Activated naive CD8-positive, alpha-beta T cell treated with anti-CD3 and anti-CD28 coated beads for 36 hours (primary cell): ENCODE measurements around the gene SRPK2. TPM values are rescaled to one million over a fixed set of nuclear protein-coding genes. Genes with fewer than 3 reads are reported as not detected.

Source experiments
- DNase-seq: peaks from one replicate; pipeline ENCODE4 v3.0.0; 2021
- H3K27ac Mint-ChIP-seq: one replicate; pipeline ENCODE4 v1.8.0; 2022; ENCODE audit warnings: mild to moderate bottlenecking, moderate library complexity, mixed read lengths
- H3K27me3 Mint-ChIP-seq: one replicate; pipeline ENCODE4 v1.8.0; 2022; ENCODE audit warnings: mild to moderate bottlenecking, mixed read lengths
- H3K36me3 Mint-ChIP-seq: one replicate; pipeline ENCODE4 v1.8.0; 2021; ENCODE audit warnings: mild to moderate bottlenecking, mixed read lengths
- H3K4me1 Mint-ChIP-seq: one replicate; pipeline ENCODE4 v1.8.0; 2021; ENCODE audit warnings: mixed read lengths
- H3K4me3 Mint-ChIP-seq: one replicate; pipeline ENCODE4 v1.8.0; 2022; ENCODE audit warnings: mild to moderate bottlenecking, moderate library complexity, mixed read lengths
- H3K9me3 Mint-ChIP-seq: one replicate; pipeline ENCODE4 v1.8.0; 2022; ENCODE audit warnings: mixed read lengths
- total RNA-seq, 2 experiments: library from RNA; stranded (reverse); gene quantifications; one replicate each; pipeline ENCODE4 v1.2.3, GENCODE V29; 2021

SRPK2 gene
- total RNA-seq, 2 experiments from 2014 or later: 38.2 to 38.8 TPM

GRCh38 chr7:105224884-105225651, 163.7 kb downstream of the SRPK2 start:
- no peak for DNase-seq
- Mint-ChIP-seq H3K4me3 (no peak overlapping the region), H3K36me3 (peaks cover 11% of the 10 kb centered on the region), H3K4me1 (peaks cover 20% of the 10 kb centered on the region), H3K27me3 (no peaks in the 10 kb centered on the region), H3K9me3 (no peaks in the 10 kb centered on the region), H3K27ac (no peak overlapping the region)

GRCh38 chr7:105222953-105223352, 165.8 kb downstream of the SRPK2 start:
- Mint-ChIP-seq H3K4me3 (no peak overlapping the region), H3K27ac (no peak overlapping the region), H3K9me3 (no peaks in the 10 kb centered on the region), H3K4me1 (peaks cover 25% of the 10 kb centered on the region), H3K36me3 (peaks cover 5% of the 10 kb centered on the region), H3K27me3 (no peaks in the 10 kb centered on the region)
- DNase-seq: no peak

GRCh38 chr7:105219771-105220160, 169.0 kb downstream of the SRPK2 start:
- H3K4me1 Mint-ChIP-seq: peaks cover 33% of the 10 kb centered on the region
- peaks cover 3% of the 10 kb centered on the region for H3K9me3 Mint-ChIP-seq
- DNase-seq: no peak
- no peak overlapping the region for H3K4me3 Mint-ChIP-seq
- no peaks in the 10 kb centered on the region for H3K27me3 Mint-ChIP-seq
- peaks cover 9% of the 10 kb centered on the region for H3K36me3 Mint-ChIP-seq
- no peak overlapping the region for H3K27ac Mint-ChIP-seq

- Mint-ChIP-seq H3K27me3 (no peaks in the 10 kb centered on the region), H3K36me3 (peaks cover 9% of the 10 kb centered on the region), H3K27ac (no peak overlapping the region), H3K4me3 (no peak overlapping the region), H3K9me3 (peaks cover 3% of the 10 kb centered on the region), H3K4me1 (peaks cover 34% of the 10 kb centered on the region)
- DNase-seq: no peak
Observed at GRCh38 chr7:105218939-105219770, 169.6 kb downstream of the SRPK2 start.

GRCh38 chr7:105218215-105218614, 170.5 kb downstream of the SRPK2 start:
- no peak for DNase-seq
- H3K27ac Mint-ChIP-seq: no peak overlapping the region
- H3K9me3 Mint-ChIP-seq: peaks cover 3% of the 10 kb centered on the region
- no peaks in the 10 kb centered on the region for H3K27me3 Mint-ChIP-seq
- H3K4me1 Mint-ChIP-seq: peaks cover 39% of the 10 kb centered on the region
- H3K36me3 Mint-ChIP-seq: peaks cover 9% of the 10 kb centered on the region
- no peak overlapping the region for H3K4me3 Mint-ChIP-seq

- DNase-seq: no peak
- peaks cover 39% of the 10 kb centered on the region for H3K4me1 Mint-ChIP-seq
- H3K36me3 Mint-ChIP-seq: peaks cover 13% of the 10 kb centered on the region
- H3K4me3 Mint-ChIP-seq: no peak overlapping the region
- peaks cover 3% of the 10 kb centered on the region for H3K9me3 Mint-ChIP-seq
- no peaks in the 10 kb centered on the region for H3K27me3 Mint-ChIP-seq
- H3K27ac Mint-ChIP-seq: no peak overlapping the region
Observed at GRCh38 chr7:105216786-105217185, 171.9 kb downstream of the SRPK2 start.

GRCh38 chr7:105215821-105216220, 172.9 kb downstream of the SRPK2 start:
- H3K36me3 Mint-ChIP-seq: peaks cover 19% of the 10 kb centered on the region
- H3K4me1 Mint-ChIP-seq: peaks cover 44% of the 10 kb centered on the region
- H3K27ac Mint-ChIP-seq: no peak overlapping the region
- DNase-seq: no peak
- H3K27me3 Mint-ChIP-seq: no peaks in the 10 kb centered on the region
- H3K9me3 Mint-ChIP-seq: peaks cover 8% of the 10 kb centered on the region
- no peak overlapping the region for H3K4me3 Mint-ChIP-seq

- Mint-ChIP-seq H3K4me3 (no peak overlapping the region), H3K27me3 (no peaks in the 10 kb centered on the region), H3K36me3 (peaks cover 25% of the 10 kb centered on the region), H3K9me3 (peaks cover 8% of the 10 kb centered on the region), H3K27ac (no peak overlapping the region), H3K4me1 (peaks cover 48% of the 10 kb centered on the region)
- DNase-seq: no peak
Observed at GRCh38 chr7:105215182-105215581, 173.5 kb downstream of the SRPK2 start.

- peaks cover 51% of the 10 kb centered on the region for H3K4me1 Mint-ChIP-seq
- peaks cover 8% of the 10 kb centered on the region for H3K9me3 Mint-ChIP-seq
- no peak overlapping the region for H3K4me3 Mint-ChIP-seq
- peaks cover 25% of the 10 kb centered on the region for H3K36me3 Mint-ChIP-seq
- H3K27me3 Mint-ChIP-seq: no peaks in the 10 kb centered on the region
- H3K27ac Mint-ChIP-seq: no peak overlapping the region
- DNase-seq: no peak
Observed at GRCh38 chr7:105213611-105214010, 175.1 kb downstream of the SRPK2 start.

- Mint-ChIP-seq H3K36me3 (peaks cover 25% of the 10 kb centered on the region), H3K27me3 (no peaks in the 10 kb centered on the region), H3K27ac (no peak overlapping the region), H3K4me3 (no peak overlapping the region), H3K9me3 (peaks cover 8% of the 10 kb centered on the region), H3K4me1 (peaks cover 58% of the 10 kb centered on the region)
- no peak for DNase-seq
Observed at GRCh38 chr7:105212212-105212611, 176.5 kb downstream of the SRPK2 start.

GRCh38 chr7:105210721-105211205, 178.0 kb downstream of the SRPK2 start:
- H3K36me3 Mint-ChIP-seq: peaks cover 22% of the 10 kb centered on the region
- H3K27me3 Mint-ChIP-seq: no peaks in the 10 kb centered on the region
- peaks cover 63% of the 10 kb centered on the region for H3K4me1 Mint-ChIP-seq
- no peak for DNase-seq
- H3K27ac Mint-ChIP-seq: peak overlapping the region; percentile 21
- peak overlapping the region; percentile 44 for H3K4me3 Mint-ChIP-seq
- peaks cover 8% of the 10 kb centered on the region for H3K9me3 Mint-ChIP-seq

GRCh38 chr7:105209870-105210269, 178.9 kb downstream of the SRPK2 start:
- no peak overlapping the region for H3K27ac Mint-ChIP-seq
- no peaks in the 10 kb centered on the region for H3K27me3 Mint-ChIP-seq
- H3K9me3 Mint-ChIP-seq: peaks cover 5% of the 10 kb centered on the region
- no peak for DNase-seq
- peaks cover 16% of the 10 kb centered on the region for H3K36me3 Mint-ChIP-seq
- H3K4me3 Mint-ChIP-seq: peak overlapping the region; percentile 44
- H3K4me1 Mint-ChIP-seq: peaks cover 65% of the 10 kb centered on the region

- Mint-ChIP-seq H3K9me3 (peaks cover 5% of the 10 kb centered on the region), H3K27me3 (no peaks in the 10 kb centered on the region), H3K27ac (peak overlapping the region; percentile 32), H3K4me3 (peak overlapping the region; percentile 29), H3K4me1 (peaks cover 65% of the 10 kb centered on the region), H3K36me3 (peaks cover 16% of the 10 kb centered on the region)
- no peak for DNase-seq
Observed at GRCh38 chr7:105209433-105209832, 179.3 kb downstream of the SRPK2 start.

GRCh38 chr7:105206985-105207384, 181.7 kb downstream of the SRPK2 start:
- Mint-ChIP-seq H3K4me3 (no peak overlapping the region), H3K36me3 (peaks cover 23% of the 10 kb centered on the region), H3K4me1 (peaks cover 53% of the 10 kb centered on the region)

GRCh38 chr7:105205592-105206237, 183.0 kb downstream of the SRPK2 start:
- no peaks in the 10 kb centered on the region for H3K9me3 Mint-ChIP-seq
- H3K27me3 Mint-ChIP-seq: no peaks in the 10 kb centered on the region
- peaks cover 16% of the 10 kb centered on the region for H3K36me3 Mint-ChIP-seq
- DNase-seq: peak; percentile 16
- peaks cover 47% of the 10 kb centered on the region for H3K4me1 Mint-ChIP-seq
- H3K4me3 Mint-ChIP-seq: peak overlapping the region; percentile 27
- H3K27ac Mint-ChIP-seq: peak overlapping the region; percentile 80

More at GRCh38 chr7:105206985-105207384, 181.7 kb downstream of the SRPK2 start:
- H3K27ac Mint-ChIP-seq: no peak overlapping the region
- no peak for DNase-seq
- peaks cover 5% of the 10 kb centered on the region for H3K9me3 Mint-ChIP-seq
- no peaks in the 10 kb centered on the region for H3K27me3 Mint-ChIP-seq
